NCI-H2171 treated with DMSO at 0.1 percent for 48 hours (cell line): ENCODE data around the gene MGAT5.
"Not testable (repeated sequence)": the region's sequence is repeated elsewhere in the genome, so short reads cannot be mapped to it uniquely, and the experiment has no call there.

Experiments used
- DNase-seq: peaks from one replicate; lab custom pipeline; 2025; lab: John Stamatoyannopoulos, UW

The MGAT5 gene

DNA sequence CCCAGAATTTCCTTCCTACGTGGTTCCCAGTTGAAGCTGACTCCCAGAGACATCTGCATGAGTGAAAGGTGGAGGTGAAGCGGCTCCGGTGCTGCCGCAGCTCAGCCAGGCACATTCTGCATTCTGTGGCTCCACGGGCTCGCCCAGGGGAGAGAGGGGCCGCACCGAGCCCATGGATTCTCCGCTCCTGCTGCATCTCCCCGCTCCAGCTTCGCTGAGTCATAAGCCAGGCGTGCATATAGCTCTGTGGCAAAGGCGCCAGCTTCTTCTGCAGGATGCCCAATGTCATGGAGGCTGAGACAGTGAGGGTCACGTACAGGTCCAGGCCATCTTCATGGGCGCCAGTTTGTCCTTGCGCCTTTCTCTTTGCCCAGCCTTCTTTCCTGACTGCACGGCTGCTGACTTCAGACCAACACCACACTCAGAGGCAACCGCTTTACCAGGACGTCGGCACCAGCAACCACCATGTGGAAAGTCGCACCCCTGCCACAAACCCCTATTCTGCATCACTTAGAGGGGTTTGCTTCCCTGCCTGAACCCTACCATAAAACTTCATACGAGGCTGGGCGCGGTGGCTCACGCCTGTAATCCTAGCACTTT lies 215.7 kb downstream of the MGAT5 start:
- DNase-seq, result no peak

DNA sequence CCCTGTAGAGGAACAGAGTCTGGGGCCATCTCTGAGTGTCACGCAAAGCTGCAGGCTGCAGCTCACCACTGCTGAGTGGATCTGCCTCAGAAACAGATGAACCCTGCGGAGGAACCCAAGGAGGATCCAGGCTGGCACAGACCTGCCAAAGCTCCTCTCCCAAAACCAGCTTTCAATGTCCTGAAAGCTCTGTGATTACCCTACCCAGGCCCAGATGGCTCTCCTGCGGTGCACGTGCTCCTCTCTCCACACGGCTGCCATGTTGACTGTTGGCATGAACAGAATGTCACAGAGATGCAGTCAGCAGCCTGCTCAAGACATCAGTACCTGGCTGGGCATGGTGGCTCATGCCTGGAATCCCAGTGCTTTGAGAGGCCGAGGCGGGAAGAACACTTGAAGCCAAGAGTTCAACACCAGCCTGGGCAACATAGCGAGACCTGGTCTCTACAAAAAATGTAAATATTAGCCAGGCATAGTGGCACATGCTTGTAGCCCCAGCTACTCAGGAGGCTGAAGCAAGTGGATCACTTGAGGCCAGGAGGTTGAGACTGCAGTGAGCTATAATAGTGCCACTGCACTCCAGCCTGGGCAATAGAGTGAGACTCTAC lies 216.8 kb downstream of the MGAT5 start:
- DNase-seq, result no peak

DNA sequence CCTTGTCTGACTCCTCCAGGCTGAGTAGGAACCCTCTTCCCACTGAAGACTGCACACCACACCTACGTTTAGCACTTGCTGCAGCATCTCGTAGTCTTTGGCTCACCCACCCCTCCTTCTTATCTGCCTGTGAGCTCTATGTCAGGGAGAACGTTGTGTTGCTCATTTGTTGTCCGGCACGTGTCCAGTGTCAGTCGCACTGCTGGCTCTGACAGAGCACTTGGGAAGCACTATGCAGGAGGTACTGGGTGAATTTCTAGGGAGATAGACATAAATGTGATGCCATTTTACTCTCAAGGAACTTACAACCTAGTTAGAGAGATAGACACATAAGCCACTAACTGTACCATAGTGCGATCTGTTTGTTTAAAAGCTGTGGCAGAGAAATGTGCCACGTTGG lies 223.1 kb downstream of the MGAT5 start:
- DNase-seq, result not testable (repeated sequence)

DNA sequence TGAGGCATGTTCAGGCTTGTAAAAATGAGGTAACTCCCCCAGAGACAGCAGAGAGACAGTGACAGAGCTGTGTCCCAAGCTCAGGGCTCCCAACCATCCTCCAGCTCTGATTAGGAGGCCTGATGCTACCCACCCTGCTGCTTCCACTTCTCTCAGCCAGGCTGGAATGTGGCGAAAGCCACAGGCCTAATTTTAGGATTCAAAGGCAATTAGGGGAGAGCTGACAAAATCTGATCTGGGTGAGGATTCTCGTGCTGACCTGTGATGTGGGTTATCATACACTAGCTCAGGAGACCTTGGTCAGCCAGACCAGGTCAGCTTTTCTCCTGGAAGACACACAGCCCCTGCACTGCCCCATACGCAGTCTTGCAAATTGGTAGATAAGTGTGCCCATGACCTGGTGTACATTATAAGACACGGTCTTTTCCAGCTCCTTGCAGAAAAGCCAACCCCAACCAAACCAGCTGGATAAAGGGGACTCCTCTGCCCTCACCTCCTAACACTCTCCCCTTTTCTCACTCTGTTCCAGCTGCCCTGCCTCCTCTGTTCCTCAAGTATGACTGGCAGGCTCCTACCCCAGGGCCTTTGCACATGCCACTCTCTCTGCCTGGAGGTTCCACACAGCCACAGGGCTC lies 225.9 kb downstream of the MGAT5 start:
- DNase-seq, result no peak

DNA sequence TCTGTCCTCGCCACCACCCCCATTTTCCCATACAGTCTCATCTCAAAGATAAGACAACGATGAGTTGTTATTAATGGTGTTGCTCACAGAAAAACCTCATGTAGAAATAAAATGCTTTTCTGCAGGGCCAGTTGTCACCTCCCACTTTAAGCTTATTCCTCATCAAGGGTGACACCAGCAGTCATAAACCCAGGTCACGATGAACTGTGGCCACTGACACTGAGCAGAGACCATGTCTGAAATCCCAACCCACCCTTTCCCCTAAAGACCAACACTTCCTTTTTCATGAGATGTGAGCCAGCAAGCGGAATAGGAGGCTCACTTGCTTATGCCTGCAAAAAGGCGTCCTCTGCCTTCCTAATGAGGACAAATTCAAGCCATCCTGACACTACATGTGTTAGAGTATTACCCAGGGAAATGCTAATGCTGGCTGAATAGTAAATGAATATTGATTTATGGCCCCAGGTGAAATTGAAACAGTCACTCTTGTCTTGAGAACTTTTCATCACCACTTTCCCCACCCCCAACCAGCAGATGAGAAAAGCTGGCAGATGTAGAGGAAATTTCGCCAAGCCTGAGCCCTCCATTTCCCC lies 228.4 kb downstream of the MGAT5 start:
- no peak for DNase-seq

DNA sequence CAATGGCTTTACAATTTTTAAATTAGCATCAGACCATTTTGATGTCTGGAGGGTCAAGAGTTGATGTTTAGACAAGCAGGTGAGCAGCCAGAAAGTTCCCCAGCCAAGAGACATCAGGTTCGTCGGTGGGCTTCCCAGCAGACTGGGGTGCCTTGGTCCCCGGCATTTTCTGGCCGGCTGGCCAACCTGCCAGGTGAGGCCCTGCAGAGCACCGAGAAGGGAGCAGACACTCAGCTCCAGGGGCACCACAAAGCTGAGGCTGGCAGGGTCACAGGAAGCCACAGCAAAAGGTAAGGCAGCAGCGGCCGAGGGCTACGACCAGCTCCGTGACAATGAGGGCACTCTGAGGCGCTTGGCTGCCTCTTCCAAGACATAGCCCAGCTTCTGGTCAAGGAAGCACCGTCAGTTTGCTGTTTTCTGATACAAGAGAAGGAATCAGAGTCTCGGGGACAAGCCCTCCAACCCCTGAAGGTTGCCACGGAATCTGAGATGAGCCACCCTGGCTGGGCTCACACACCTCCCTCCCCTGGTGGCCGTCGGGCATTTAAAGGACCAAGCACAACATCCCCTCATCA lies 229.0 kb downstream of the MGAT5 start:
- no peak for DNase-seq

DNA sequence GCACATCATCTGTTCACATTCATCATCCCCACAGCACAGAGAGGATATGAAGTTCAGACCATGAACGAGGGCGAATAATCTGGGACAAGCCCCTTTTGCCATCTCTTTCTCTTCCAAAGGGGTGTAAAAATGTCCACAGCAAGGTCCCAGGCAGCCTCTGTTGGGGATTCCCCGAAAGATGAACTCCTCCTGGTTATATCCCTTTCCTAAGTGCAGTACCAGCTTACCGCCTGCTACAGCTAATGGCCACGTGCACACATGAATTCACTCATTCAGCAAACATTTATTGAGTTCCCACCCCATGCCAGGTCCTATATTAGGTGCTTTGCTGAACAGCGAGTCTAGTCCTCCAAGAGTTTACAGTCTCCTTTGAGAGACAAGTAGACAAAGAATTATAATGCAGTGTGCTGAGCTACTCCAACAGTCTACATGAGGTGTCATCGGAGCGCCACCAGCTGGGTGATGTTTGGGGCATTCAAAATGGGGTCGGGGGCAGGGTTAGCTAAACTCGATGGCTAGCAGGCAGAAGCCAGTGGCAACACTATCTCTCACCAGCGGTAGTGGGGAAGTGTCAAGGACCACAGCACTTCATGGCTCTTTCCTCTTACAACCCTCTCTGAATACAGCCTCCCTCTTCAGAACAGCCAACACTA lies 236.0 kb downstream of the MGAT5 start:
- no peak for DNase-seq

DNA sequence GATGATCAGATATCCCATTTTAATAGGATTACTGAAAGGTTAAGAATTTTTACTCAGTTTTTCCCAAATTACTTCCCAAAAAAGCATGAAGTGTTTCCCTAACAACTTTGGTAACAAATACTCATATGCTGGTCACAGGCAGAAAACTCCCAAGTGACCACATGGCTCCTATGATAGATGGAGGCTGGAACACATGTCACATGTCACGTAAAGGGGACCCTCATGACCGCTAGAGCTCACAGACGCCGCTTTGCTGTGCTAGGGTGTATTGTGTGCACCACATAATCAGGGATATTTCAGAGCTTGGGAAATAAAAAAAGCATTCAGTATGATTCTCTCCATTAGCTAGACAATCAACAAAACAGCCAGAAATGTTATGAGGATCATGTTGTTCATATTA lies 236.7 kb downstream of the MGAT5 start:
- no peak for DNase-seq

DNA sequence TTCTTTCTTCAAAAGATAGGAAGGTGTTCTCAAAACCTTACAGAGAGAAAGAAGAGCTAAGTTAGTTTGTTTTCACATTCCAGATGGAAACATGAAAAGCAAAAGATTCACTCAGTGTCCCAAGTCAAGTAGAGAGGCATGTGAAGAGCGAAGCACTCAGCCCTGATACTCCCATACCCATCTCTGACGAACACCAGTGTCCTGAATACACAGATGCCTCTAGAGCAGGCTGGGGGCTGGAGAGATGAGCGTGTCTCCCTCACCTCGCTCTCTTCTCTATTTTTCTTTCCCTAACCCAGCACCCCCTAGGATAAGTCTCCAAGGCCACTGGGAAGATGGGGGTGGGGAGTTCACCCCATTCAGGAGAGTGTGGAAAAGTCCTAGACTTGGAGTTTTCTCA lies 237.2 kb downstream of the MGAT5 start:
- DNase-seq, result no peak

DNA sequence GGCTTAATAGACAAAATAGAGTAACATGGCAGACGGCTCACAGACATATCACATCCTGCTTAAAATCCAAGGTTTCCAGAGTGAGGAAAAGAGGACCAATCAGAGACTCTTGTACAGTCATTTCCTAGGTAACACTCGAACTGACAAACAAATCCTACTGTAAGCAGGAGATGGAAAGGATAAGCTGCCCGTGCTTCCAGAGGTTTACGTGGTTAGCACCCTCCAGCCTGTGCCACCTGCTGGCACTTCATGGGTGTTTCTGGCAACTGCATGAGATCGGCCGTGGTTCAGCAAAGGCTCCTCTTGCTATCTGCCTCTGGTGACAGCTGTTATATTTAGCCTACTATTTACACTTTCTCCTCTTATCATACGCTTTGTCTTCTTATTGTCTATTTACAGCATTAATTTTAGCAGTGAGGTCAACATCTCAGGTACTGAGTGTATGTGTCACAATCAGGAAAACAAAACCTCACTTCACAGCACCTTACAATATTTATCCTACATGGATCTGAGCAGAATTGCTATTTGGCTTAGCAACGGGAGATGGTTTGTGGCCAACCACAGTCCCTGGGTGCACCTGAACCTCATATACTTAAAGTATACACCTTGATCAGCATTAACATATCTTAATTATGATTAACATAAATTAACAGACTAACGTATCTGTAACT lies 238.0 kb downstream of the MGAT5 start:
- DNase-seq, result peak; percentile 90

DNA sequence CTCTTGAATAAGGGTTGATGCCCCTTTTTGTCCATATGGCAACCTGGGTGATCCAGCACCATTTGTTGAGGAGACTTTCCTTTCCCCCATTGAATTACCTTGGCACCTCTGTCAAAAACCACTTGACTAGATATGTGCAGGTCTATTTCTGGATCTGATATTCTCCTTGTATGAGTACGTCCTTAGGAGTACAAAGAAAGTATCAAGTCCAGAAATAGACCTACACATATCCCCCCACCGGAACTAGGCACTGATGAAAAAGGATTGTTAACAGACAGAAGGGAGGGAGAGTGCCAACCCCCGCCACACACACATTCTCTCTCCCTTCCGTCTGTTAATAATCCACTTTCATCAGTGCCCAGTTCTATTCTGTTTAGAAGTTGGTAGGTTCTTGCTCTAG lies 239.9 kb downstream of the MGAT5 start:
- DNase-seq, result no peak

DNA sequence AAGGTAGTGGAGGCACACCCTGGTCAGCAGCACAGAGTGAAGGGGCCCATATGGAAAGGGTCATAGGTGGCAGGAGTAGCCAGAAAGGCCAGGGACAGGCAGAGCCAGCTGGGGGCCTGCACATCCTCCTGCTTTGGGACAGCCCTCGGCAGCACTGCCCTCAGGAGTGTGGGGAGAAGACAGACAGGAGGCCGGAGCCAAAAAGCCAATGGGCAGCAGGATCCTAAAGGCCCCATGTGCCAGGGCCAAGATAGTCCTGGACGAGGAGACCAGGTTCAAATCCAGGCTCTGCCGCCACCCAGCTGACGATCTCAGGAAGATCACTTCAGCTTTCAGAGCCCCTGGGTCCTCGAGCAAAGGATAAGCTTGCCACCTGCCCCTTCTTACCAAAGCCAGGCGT lies 244.8 kb downstream of the MGAT5 start:
- DNase-seq, result no peak

DNA sequence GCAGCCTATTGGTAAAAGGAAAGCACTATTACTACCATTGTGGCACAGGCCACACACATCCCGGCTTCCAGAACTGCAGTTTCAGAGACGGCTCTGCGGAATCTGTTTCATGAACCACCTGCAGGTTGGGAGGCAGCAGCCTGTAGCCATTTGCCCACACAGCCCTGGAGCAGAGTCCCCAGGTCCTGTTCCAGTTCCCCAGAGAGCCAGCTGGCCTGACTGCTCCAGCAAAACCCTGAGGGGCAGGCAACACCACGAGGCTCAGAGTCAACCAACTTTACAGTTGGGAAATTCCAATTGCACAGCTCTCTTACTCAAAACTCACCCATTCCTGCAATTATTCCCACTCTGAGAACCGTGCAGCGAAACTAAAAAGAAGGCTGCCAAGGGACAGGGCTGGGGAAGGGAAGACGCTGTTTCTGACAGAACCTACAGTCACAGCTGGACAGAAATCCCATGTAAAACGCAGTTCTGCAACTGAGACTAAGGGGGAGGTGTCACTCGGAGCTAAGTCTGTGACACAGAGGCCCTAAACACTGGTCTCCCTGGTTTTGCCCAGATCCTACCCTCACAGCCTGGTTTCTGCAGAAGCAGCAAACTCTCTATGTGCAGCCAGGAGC lies 245.5 kb downstream of the MGAT5 start:
- DNase-seq, result no peak

DNA sequence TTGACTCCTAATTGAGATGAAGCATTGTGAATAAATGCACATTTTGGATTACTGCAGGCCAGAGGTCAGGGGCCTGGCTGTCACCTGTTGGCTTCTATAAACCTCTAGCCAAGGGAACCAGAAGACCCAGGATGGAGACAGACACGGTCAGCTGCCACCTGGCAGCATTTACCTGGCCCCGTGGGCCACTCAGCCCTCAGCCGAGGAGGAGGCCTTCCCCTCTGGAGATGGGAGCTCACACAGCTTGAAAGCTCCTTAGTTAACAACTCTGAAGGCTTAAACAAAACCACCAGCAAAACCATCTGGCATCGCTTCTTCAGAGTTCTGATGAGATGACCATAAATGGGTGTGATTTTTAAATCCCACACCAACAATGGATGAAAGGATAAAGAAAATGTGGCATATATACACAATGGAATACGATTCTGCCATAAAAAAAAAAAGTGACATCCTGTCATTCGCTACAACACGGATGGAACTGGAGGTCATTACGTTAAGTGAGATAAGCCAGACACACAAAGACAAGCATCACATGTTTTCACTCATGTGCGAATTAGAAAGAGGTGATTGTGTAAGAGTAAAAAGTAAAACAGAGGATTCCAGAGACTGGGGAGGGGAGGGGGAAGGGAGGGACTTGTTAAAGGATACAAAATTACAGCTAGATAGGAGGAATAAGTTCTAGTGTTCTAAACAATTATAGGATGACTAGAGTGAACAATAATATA lies 246.5 kb downstream of the MGAT5 start:
- no peak for DNase-seq

DNA sequence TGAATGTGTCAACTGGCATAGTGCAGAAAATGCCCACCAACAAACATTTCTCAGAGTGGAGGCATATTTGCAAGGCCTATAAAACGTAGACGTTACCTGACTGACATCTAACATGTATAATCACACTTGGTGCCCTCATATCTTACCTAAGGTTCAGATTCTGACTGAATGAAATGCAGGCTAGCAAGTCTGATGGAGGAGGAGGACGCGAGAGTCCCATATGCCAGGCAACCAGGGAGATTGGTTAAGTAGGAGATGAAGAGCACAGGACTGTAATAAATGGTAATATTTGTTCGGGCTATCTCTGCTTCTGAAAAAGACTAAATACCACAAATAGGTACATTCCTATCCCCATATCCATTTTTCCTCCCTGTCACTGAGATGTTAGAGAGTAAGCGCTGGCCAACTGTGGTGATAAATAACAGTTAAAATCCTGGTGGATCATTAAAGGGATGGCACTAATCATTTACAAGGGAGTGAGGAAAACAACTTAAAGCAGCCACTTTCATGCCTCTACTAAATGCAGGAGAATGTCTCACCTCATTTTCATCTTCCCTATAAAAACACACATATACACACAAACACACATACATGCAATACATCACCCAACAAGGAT lies 247.7 kb downstream of the MGAT5 start:
- no peak for DNase-seq

DNA sequence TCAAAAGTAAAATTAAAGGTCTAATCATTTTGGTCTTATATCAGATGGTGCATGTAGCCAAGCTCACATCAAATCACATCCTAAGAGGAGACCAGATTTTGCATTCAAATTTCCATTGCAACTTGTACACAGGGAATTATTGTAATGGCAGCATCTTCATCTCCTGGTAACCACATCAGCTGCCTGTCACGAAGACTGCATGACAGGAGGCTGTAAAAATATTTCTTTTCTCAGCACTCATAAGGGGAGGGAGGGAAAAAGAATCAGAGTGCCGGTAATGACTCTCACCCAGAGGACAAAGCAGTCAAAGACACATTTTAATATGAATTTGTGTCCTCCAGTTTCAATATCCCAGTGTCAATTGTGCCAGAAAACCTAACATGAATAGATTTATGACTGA lies 248.2 kb downstream of the MGAT5 start:
- no peak for DNase-seq
